ENCODE results near the gene FUT6. TPM values are rescaled to one million over a fixed set of nuclear protein-coding genes. Genes with fewer than 3 reads are reported as not detected.
"Not testable (repeated sequence)": the region's sequence is repeated elsewhere in the genome, so short reads cannot be mapped to it uniquely, and the experiment has no call there.

Gene FUT6
- total RNA-seq, 3 donors from 2014 or later = 44.4 to 93.6 (median 82.3) TPM

DNA sequence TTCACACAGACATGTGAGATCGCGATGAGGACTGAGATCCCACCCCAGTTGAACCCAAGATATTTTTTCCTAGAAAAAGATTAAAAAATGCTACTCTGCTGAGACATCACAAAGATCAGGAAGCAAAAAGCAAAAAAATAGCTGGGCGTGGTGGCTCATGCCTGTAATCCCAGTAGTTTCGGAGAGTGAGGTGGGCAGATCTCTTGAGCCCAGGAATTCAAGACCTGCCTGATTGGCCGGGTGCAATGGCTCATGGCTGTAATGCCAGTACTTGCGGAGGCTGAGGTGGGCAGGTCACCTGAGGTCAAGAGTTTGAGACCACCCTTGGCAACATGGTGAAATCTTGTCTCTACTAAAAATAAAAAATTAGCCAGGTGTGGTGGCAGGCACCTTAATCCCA lies 10.7 kb upstream of the FUT6 start:
- ATAC-seq (peak; percentile 51), DNase-seq (peak in 2 of 3 donors; percentile 60 to 75)
- Histone ChIP-seq H3K4me3 (peak overlapping the region; percentile 14), H3K9me3 (no peaks in the 10 kb centered on the region), H3K4me1 (ENCODE audit: low read depth) (peaks cover 4% of the 10 kb centered on the region), H3K36me3 (ENCODE audit: low read depth) (no peaks in the 10 kb centered on the region)
- intact Hi-C loops (cut with DNase I, micrococcal nuclease) = no loop called here
- TF ChIP-seq, protein P1, sequence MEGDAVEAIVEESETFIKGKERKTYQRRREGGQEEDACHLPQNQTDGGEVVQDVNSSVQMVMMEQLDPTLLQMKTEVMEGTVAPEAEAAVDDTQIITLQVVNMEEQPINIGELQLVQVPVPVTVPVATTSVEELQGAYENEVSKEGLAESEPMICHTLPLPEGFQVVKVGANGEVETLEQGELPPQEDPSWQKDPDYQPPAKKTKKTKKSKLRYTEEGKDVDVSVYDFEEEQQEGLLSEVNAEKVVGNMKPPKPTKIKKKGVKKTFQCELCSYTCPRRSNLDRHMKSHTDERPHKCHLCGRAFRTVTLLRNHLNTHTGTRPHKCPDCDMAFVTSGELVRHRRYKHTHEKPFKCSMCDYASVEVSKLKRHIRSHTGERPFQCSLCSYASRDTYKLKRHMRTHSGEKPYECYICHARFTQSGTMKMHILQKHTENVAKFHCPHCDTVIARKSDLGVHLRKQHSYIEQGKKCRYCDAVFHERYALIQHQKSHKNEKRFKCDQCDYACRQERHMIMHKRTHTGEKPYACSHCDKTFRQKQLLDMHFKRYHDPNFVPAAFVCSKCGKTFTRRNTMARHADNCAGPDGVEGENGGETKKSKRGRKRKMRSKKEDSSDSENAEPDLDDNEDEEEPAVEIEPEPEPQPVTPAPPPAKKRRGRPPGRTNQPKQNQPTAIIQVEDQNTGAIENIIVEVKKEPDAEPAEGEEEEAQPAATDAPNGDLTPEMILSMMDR (IDR thresholded peaks at IDR 0.05) = no peak

DNA sequence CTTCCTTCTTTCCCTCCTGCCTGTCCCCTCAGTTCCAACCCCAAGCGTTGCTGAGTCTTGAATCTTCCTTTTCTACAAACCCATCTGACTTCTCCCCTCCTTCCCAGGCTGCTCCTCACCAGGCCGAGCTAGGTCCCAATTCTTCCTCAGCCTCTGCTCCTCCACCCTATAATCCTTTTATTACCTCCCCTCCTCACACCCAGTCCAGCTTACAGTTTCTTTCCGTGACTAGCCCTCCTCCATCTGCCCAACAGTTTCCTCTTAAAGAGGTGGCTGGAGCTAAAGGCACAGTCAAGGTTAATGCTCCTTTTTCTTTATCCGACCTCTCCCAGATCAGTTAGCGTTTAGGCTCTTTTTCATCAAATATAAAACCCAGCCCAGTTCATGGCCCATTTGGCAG lies 9.1 kb upstream of the FUT6 start:
- H3K9me3 ChIP-seq; ATAC-seq; H3K4me1 ChIP-seq (ENCODE audit: low read depth); H3K4me3 ChIP-seq; H3K36me3 ChIP-seq (ENCODE audit: low read depth); intact Hi-C loops (cut with DNase I, micrococcal nuclease): not testable (repeated sequence)
- peak in 2 of 3 donors; percentile 65 for DNase-seq

DNA sequence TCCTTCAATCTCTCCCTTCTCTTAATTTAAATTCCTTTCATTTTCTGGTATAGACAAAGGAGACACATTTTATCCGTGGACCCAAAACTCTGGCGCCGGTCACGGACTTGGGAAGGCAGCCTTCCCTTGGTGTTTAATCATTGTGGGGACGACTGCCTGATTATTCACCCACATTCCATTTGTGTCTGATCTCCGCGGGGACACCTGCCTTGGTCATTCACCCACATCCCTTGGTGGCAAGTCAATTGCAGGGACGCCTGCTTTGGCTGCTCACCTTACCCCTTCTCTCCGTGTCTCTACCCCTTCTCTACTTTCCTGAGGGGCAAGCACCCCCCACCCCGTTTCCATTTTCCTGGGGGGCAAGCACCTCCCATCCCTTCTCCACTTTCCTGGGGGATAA lies 8.3 kb upstream of the FUT6 start:
- H3K9me3 ChIP-seq; H3K36me3 ChIP-seq (ENCODE audit: low read depth); intact Hi-C loops (cut with DNase I, micrococcal nuclease); ATAC-seq; H3K4me1 ChIP-seq (ENCODE audit: low read depth): not testable (repeated sequence)
- H3K4me3 ChIP-seq = peak overlapping the region; percentile 5
- peak in 1 of 3 donors; percentile 36 for DNase-seq

DNA sequence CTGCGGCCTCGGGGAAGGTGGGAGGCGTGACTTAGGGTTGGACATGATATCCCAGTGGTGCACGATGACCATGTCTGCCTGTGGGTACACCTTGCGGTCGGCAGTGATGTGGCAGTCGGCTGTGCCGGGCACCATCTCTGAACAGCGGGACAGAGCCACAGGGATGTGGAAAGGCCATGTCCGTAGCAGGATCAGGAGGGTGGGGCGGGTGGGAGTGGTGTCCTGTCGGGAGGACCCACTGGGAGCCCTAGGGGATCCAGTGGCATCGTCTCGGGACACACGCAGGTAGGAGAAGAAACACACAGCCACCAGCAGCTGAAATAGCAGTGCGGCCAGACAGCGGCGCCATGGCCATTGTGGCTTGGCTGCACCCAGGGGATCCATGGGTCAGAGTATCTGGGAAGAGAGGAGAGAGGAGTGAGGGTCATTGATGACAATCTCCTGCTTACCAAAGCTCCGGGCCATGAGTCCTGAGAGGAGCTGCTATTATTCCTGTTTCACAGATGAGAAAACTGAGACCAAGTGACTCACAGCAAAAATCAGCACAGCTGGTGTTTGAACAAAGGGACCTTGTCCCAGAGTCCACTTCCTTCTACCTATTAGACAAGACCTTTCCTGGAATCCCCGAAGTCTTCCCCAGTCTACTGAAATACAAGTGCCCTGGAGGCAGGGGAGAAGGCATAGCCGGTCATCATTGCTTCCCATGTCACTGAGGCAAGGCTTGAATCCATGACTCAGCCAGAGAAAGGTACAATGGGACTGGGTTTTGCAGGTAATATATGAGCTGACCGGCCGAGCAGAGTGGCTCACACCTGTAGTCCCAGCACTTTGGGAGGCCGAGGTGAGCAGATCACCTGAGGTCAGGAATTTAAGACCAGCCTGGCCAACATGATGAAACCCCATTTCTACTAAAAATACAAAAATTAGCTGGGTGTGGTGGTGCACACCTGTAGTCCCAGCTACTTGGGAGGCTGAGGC lies 5.2 kb upstream of the FUT6 start:
- intact Hi-C loops (cut with DNase I, micrococcal nuclease) = no loop called here
- Histone ChIP-seq H3K9me3 (no peaks in the 10 kb centered on the region), H3K36me3 (ENCODE audit: low read depth) (no peaks in the 10 kb centered on the region), H3K4me1 (ENCODE audit: low read depth) (peaks cover 11% of the 10 kb centered on the region), H3K4me3 (no peak overlapping the region)
- TF ChIP-seq, protein P1 (IDR thresholded peaks at IDR 0.05) = no peak
- DNase-seq = no peak
- peak; percentile 17 for ATAC-seq

DNA sequence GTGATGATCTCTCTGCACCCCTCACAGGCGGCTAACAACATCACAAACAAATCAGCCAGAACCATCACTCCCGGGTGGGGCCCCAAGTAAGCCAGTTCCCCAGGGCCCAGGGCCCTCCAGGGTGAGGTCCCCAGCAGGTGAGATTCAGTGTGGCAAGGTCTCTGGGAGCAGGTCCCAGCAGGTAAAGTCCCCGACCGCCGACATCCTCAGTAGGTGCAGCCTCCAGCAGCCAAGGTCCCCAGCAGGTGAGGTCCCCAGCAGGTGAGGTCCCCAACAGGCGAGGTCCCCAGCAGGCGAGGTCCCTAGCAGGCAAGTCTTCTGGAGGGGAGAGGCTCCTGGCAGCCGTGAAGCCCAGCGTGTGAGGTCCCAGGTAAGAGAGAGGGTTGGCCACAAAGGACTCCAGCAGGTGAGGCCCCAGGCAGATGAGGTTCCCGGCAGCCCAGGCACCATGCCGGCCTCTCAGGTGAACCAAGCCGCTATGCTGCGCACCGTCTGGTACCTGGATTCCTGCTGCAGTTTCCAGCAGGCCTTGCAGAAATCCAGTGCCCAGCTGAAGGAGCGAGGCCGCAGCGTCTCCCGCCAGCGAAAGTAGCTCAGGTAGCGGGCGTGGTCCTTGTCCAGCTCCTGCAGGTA lies 3.9 kb upstream of the FUT6 start:
- no peak overlapping the region for H3K4me3 ChIP-seq
- TF ChIP-seq, protein P1 (IDR thresholded peaks at IDR 0.05) = no peak
- DNase-seq (no peak), ATAC-seq (no peak)
- H3K36me3 ChIP-seq (ENCODE audit: low read depth) = no peaks in the 10 kb centered on the region
- no peaks in the 10 kb centered on the region for H3K9me3 ChIP-seq
- H3K4me1 ChIP-seq (ENCODE audit: low read depth) = peaks cover 22% of the 10 kb centered on the region
- intact Hi-C loops (cut with DNase I, micrococcal nuclease) = no loop called here

DNA sequence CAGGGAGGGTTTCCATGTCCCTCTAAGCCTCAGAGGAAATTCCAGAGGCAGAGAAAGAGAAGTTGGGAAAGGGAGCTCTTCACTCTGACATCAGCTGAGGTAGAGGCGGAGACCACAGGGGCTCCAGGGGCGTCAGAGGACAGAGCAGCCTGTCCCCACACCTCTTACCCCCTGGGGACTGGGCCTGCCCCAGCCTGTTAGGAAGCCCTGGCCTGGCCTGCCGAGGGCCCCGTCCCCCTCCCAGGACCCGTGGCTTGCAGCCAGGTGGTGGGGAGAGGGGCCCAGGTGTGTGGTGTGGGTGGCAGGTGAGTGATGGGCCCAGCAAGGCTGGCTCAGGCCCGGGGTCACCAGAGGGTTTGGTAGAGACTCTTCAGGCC lies 2.2 kb upstream of the FUT6 start:
- DNase-seq; intact Hi-C loops (cut with DNase I, micrococcal nuclease); H3K9me3 ChIP-seq; ATAC-seq; H3K4me3 ChIP-seq; H3K36me3 ChIP-seq (ENCODE audit: low read depth): not testable (repeated sequence)
- H3K4me1 ChIP-seq (ENCODE audit: low read depth) = peaks cover 22% of the 10 kb centered on the region
